HEK293 (cell line): Measurements from ENCODE around the gene ZNF652.
A peak's percentile ranks its signal among the peaks of the same experiment; 100 is the strongest.

Source experiments
- FEZF1 ChIP-seq: fragments of 450-650 bp; formaldehyde crosslinking; IDR thresholded peaks from 2 replicates; pipeline ENCODE4 v1.5.1; 2016; ENCODE audit warnings: missing biosample characterization, missing genetic modification characterization
- HIC1 ChIP-seq: fragments of 450-650 bp; formaldehyde crosslinking; IDR thresholded peaks from 2 replicates; pipeline ENCODE4 v1.5.1; 2016; ENCODE audit warnings: missing biosample characterization, missing genetic modification characterization
- INSM2 ChIP-seq: fragments of 450-650 bp; formaldehyde crosslinking; IDR thresholded peaks from 2 replicates; pipeline ENCODE4 v1.5.1; 2016; ENCODE audit warnings: missing biosample characterization, missing genetic modification characterization
- KLF1 ChIP-seq: fragments of 450-650 bp; formaldehyde crosslinking; IDR thresholded peaks from 2 replicates; pipeline ENCODE4 v1.5.1; 2016; ENCODE audit warnings: missing biosample characterization, missing genetic modification characterization
- KLF16 ChIP-seq: fragments of 450-650 bp; formaldehyde crosslinking; IDR thresholded peaks from 2 replicates; pipeline ENCODE4 v1.5.1; 2017; ENCODE audit warnings: missing biosample characterization, missing genetic modification characterization
- KLF8 ChIP-seq: fragments of 450-650 bp; formaldehyde crosslinking; IDR thresholded peaks from 2 replicates; pipeline ENCODE4 v1.5.1; 2016; ENCODE audit warnings: missing biosample characterization, missing genetic modification characterization
- KLF9 ChIP-seq: fragments of 450-650 bp; formaldehyde crosslinking; IDR thresholded peaks from 2 replicates; pipeline ENCODE4 v1.5.1; 2016; ENCODE audit warnings: missing biosample characterization, missing genetic modification characterization, low read depth
- OSR2 ChIP-seq: fragments of 450-650 bp; formaldehyde crosslinking; IDR thresholded peaks from 2 replicates; pipeline ENCODE4 v1.5.1; 2016; ENCODE audit warnings: missing biosample characterization, missing genetic modification characterization
- SETDB1 ChIP-seq: IDR thresholded peaks from one replicate; pipeline ENCODE4 v1.6.1; 2017; ENCODE audit warnings: mild to moderate bottlenecking, low read length, moderate library complexity, mixed read lengths; ENCODE audit not compliant: insufficient read length
- SP2 ChIP-seq: fragments of 450-650 bp; formaldehyde crosslinking; IDR thresholded peaks from 2 replicates; pipeline ENCODE4 v1.5.1; 2016; ENCODE audit warnings: missing biosample characterization, missing genetic modification characterization
- SP3 ChIP-seq: fragments of 450-650 bp; formaldehyde crosslinking; IDR thresholded peaks from 2 replicates; pipeline ENCODE4 v1.5.1; 2016; ENCODE audit warnings: missing biosample characterization, missing genetic modification characterization
- SP7 ChIP-seq: fragments of 450-650 bp; formaldehyde crosslinking; IDR thresholded peaks from 2 replicates; pipeline ENCODE4 v1.5.1; 2016; ENCODE audit warnings: missing biosample characterization, missing genetic modification characterization
- TCF7L2 ChIP-seq: IDR thresholded peaks from 2 replicates; pipeline ENCODE4 v1.6.1; 2011; ENCODE audit warnings: low read depth, mild to moderate bottlenecking, inconsistent platforms, low read length, moderate library complexity, borderline replicate concordance
- TSHZ1 ChIP-seq: fragments of 450-650 bp; formaldehyde crosslinking; IDR thresholded peaks from 2 replicates; pipeline ENCODE4 v1.5.1; 2016; ENCODE audit warnings: missing biosample characterization, missing genetic modification characterization, borderline replicate concordance
- WT1 ChIP-seq: fragments of 450-650 bp; formaldehyde crosslinking; IDR thresholded peaks from 2 replicates; pipeline ENCODE4 v1.5.1; 2016; ENCODE audit warnings: missing biosample characterization, missing genetic modification characterization
- ZBTB44 ChIP-seq: fragments of 450-650 bp; IDR thresholded peaks from 2 replicates; pipeline ENCODE4 v1.5.1; 2018; ENCODE audit warnings: missing biosample characterization, mild to moderate bottlenecking, missing genetic modification characterization
- ZIC2 ChIP-seq: fragments of 450-650 bp; formaldehyde crosslinking; IDR thresholded peaks from 2 replicates; pipeline ENCODE4 v1.5.1; 2016; ENCODE audit warnings: missing biosample characterization, missing genetic modification characterization
- ZNF121 ChIP-seq: fragments of 450-650 bp; formaldehyde crosslinking; IDR thresholded peaks from 2 replicates; pipeline ENCODE4 v1.5.1; 2016; ENCODE audit warnings: missing biosample characterization, missing genetic modification characterization
- ZNF2 ChIP-seq: fragments of 450-650 bp; formaldehyde crosslinking; IDR thresholded peaks from 2 replicates; pipeline ENCODE4 v1.5.1; 2016; ENCODE audit warnings: missing biosample characterization, missing genetic modification characterization
- ZNF324 ChIP-seq: fragments of 450-650 bp; formaldehyde crosslinking; IDR thresholded peaks from 2 replicates; pipeline ENCODE4 v1.5.1; 2016; ENCODE audit warnings: missing biosample characterization, missing genetic modification characterization
- ZNF354C ChIP-seq: fragments of 450-650 bp; formaldehyde crosslinking; IDR thresholded peaks from 2 replicates; pipeline ENCODE4 v1.5.1; 2016; ENCODE audit warnings: missing biosample characterization, missing genetic modification characterization, low read depth, borderline replicate concordance
- ZNF362 ChIP-seq: fragments of 450-650 bp; formaldehyde crosslinking; IDR thresholded peaks from 2 replicates; pipeline ENCODE4 v1.5.1; 2016; ENCODE audit warnings: missing biosample characterization, missing genetic modification characterization
- ZNF394 ChIP-seq: fragments of 450-650 bp; formaldehyde crosslinking; IDR thresholded peaks from 2 replicates; pipeline ENCODE4 v1.5.1; 2016; ENCODE audit warnings: missing biosample characterization, missing genetic modification characterization, mild to moderate bottlenecking, moderate library complexity, borderline replicate concordance
- ZNF580 ChIP-seq: fragments of 450-650 bp; formaldehyde crosslinking; IDR thresholded peaks from 2 replicates; pipeline ENCODE4 v1.5.1; 2016; ENCODE audit warnings: missing biosample characterization, missing genetic modification characterization
- ZNF600 ChIP-seq: fragments of 450-650 bp; formaldehyde crosslinking; IDR thresholded peaks from 2 replicates; pipeline ENCODE4 v1.5.1; 2016; ENCODE audit warnings: missing biosample characterization, missing genetic modification characterization
- ZNF747 ChIP-seq: fragments of 450-650 bp; formaldehyde crosslinking; IDR thresholded peaks from 2 replicates; pipeline ENCODE4 v1.5.1; 2016; ENCODE audit warnings: missing biosample characterization, missing genetic modification characterization
- ZXDB ChIP-seq: fragments of 450-650 bp; formaldehyde crosslinking; IDR thresholded peaks from 2 replicates; pipeline ENCODE4 v1.5.1; 2016; ENCODE audit warnings: missing biosample characterization, missing genetic modification characterization

ZNF652 gene

GRCh38 chr17:49389514-49390347, 27.7 kb upstream of the ZNF652 start (continued):
- peak; percentile 72; the same call in 1 of the 2 replicates for TF ChIP-seq INSM2
- peak; percentile 49 for TF ChIP-seq KLF9 (tag by site-specific recombination)
- peak; percentile 83 for TF ChIP-seq HIC1 (tag by site-specific recombination)
- TF ChIP-seq ZNF324: peak; percentile 62; the same call in 1 of the 2 replicates
- TF ChIP-seq ZBTB44 (tag by site-specific recombination): peak; percentile 33; the same call in 1 of the 2 replicates
- TF ChIP-seq KLF8 (tag by site-specific recombination): peak; percentile 51; the same call in 1 of the 2 replicates
- TF ChIP-seq ZNF580: peak; percentile 31; the same call in 1 of the 2 replicates
- TF ChIP-seq ZXDB: peak; percentile 40; the same call in 1 of the 2 replicates
- peak; percentile 95 for TF ChIP-seq SP7 (tag by site-specific recombination)
- peak; percentile 51; the same call in 1 of the 2 replicates for TF ChIP-seq KLF16
- TF ChIP-seq ZIC2 (tag by site-specific recombination): 0 out of 2 replicates have a peak, but pooled peaks have one; percentile 9
- TF ChIP-seq TCF7L2: 0 out of 2 replicates have a peak, but pooled peaks have one; percentile 34
- TF ChIP-seq FEZF1: peak; percentile 83
- TF ChIP-seq ZNF2 (tag by site-specific recombination): peak; percentile 57; the same call in 1 of the 2 replicates
- peak; percentile 46 for TF ChIP-seq ZNF600
- TF ChIP-seq SETDB1: peak; percentile 60
- peak; percentile 53; the same call in 1 of the 2 replicates for TF ChIP-seq KLF1 (tag by site-specific recombination)
- TF ChIP-seq ZNF121 (tag by site-specific recombination): 0 out of 2 replicates have a peak, but pooled peaks have one; percentile 14
- peak; percentile 52 for TF ChIP-seq OSR2 (tag by site-specific recombination)
- TF ChIP-seq SP2 (tag by site-specific recombination): peak; percentile 4; the same call in 1 of the 2 replicates
- 0 out of 2 replicates have a peak, but pooled peaks have one; percentile 43 for TF ChIP-seq ZNF354C (tag by site-specific recombination)
- TF ChIP-seq ZNF362 (tag by site-specific recombination): peak; percentile 75; the same call in 1 of the 2 replicates
- TF ChIP-seq TSHZ1: 0 out of 2 replicates have a peak, but pooled peaks have one; percentile 28
- TF ChIP-seq WT1 (tag by site-specific recombination): peak; percentile 57; the same call in 1 of the 2 replicates
- TF ChIP-seq SP3: 0 out of 2 replicates have a peak, but pooled peaks have one; percentile 19
- TF ChIP-seq ZNF394 (tag by site-specific recombination): peak; percentile 39; the same call in 1 of the 2 replicates
- 0 out of 2 replicates have a peak, but pooled peaks have one; percentile 65 for TF ChIP-seq ZNF747 (tag by site-specific recombination)
